HG02938 (cell line): ENCODE measurements around the gene TANC1.
"Not testable (repeated sequence)": the region's sequence is repeated elsewhere in the genome, so short reads cannot be mapped to it uniquely, and the experiment has no call there.

Experiments
- ATAC-seq: cut with Tn5 transposase; IDR thresholded peaks from one replicate; pipeline ENCODE4 v1.9.1; 2021; ENCODE audit warnings: mild to moderate bottlenecking, moderate library complexity; ENCODE audit not compliant: unreplicated experiment

The TANC1 gene

DNA sequence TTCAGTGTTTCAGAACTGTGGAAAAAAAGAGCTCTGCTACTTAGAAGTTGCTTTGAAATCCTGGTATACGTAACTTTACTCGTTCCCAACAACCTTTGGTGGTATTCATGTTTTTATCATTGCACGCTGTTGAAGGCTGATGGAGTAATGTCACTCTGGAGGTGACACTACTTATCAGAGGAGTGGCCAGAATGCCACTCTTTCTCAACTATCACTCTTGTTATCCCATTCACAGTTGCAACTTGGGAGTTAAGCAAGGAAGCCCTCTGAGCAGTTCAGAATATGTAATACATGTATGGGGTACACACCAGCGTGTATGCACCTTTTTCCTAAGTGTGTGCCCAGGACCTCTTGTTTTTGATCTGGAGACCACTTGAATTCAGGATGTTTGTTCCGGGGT is 53.6 kb downstream of the TANC1 start:
- no peak for ATAC-seq

DNA sequence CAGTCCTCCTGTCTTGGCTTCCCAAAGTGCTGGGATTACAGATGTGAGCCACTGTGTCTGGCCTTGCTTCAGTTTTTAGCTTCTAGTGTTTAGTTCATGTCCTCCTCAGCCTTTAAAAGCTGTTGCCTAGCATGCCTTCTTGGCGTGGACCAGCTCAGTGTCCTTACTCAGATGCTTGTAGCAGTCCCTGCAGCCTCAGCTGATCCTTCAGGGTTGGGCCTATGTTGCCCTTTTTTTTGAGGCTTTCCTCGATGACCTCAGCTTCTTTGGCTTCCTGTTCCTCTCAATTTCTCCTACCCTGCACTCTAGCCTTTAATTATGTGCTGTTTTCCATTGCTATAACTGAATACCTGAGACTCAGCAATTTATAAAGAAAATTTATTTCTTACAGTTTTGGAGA is 57.7 kb downstream of the TANC1 start:
- no peak for ATAC-seq

DNA sequence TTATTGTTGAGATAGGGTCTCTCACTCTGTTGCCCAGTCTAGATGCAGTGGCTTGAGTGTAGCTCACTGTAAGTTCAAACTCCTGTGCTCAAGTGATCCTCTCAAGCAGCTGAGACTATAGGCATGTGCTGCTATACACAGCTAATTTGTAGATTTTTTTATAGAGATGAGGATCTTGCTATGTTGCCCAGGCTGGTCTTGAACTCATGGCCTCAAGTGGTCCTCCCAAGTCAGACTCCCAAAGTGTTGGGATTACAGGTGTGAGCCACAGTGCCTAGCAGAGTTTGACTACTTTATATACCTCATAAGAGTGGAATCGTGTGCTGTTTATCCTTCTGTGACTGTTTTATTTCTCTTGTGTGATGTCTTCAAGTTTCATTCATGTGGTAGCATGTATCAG is 60.3 kb downstream of the TANC1 start:
- ATAC-seq, result no peak

DNA sequence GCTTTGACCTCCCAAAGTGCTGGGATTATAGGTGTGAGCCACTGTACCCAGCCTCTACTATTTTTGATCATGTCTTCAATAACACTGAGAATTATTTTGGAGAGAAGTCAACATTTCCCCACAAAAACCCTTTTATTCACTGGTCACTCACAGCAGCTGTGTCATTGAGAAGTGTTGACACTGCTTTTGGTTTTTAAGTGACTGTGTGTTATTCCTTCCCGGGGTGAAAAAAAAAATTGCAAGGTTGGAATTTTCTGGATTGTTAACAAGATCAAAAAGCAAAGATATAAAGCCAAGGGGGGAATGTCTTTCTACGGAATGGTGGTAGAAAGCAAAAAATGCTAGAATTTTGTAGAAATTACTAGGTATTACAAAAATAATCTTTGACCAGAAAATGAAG is 61.5 kb downstream of the TANC1 start:
- ATAC-seq, result no peak

DNA sequence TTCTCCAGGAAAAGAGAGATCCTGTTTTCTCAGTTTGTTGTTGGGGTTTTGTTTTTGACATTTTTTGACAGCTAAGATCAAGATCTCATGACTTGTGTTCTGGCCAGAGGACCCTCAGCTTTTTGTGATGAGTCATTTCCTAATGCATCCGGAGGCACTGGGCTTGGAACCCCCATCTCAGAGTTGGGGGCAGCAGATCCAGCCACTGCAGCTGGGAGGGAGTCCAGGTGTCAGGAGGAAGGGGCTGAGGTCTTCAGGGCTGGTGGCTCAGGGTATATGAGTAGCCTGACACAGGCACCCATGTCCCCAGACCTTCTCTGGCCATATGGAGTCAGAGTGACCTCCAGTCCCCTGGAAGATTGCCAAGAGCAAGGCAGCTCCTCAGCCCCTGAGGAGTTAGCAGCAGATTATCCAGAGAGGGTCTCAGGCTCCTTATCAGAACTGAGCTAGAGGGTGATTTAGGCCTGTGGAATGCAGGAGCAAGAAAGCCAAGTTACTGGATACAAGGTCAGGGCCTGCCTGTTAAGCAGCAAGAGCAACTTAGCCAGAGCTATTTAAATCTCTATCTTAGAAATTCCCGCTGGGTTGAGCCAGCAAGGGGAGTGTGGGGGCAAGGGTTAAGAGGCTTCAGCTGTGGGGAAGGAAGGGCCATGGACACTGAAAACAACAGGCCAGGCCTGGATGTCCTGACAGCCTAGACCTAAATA is 62.4 kb downstream of the TANC1 start:
- ATAC-seq, result no peak

DNA sequence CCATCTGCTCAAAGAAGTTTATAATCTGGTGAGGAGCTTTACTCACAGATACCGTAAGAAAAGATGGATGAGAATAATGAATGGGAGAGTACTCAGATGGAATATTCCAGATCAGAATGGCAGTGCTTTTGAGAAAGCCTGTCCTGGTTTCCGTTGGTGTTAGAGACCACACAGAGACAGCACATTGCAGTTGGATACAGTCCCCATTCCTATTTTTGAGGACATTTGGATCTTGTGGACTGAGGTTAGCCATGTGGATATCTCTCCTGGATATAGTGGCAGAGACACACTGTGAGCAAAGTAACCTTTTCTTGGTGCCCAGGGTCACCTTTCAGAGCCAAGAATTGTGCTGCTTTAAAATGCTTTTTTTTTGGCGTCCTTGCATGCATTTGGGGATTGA is 63.7 kb downstream of the TANC1 start:
- no peak for ATAC-seq

DNA sequence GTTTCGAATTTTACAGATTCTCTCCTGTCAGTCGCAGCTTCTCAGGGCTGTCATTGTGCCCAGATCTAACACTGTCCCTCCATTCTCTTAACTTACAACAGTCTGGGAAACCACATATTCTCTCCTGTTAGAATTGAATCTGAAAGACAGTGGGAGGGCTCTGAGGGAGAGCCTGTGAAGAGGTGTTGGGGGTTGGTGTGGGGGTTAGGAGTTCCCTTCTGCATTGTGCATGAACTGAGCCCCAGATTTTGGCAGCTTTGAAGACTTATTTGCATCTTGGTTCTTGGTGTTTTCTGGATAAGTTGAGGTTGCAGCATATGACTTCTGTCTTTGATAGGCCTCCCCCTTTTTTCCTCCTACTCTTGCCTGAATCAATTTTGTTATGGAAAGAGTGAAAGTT is 64.1 kb downstream of the TANC1 start:
- ATAC-seq, result no peak

DNA sequence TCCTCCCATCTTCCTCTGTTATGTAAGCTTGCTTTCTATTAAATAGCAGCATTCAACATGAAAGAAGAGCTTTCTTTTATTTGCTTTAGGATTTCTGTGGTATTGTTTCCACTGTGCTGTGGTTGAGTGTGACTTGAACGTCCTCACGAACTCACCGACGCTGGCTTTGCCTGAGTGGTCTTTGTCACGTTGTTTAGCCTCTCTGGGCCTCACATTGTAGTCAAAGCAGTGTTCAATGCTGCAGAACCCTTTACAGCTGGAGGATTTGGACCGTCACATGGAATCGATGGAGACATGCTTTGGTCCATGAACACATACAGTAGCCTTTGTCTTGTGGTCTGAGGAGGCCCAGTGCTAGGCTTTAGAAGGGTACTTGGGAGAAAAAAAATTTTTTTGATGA is 66.3 kb downstream of the TANC1 start:
- no peak for ATAC-seq

DNA sequence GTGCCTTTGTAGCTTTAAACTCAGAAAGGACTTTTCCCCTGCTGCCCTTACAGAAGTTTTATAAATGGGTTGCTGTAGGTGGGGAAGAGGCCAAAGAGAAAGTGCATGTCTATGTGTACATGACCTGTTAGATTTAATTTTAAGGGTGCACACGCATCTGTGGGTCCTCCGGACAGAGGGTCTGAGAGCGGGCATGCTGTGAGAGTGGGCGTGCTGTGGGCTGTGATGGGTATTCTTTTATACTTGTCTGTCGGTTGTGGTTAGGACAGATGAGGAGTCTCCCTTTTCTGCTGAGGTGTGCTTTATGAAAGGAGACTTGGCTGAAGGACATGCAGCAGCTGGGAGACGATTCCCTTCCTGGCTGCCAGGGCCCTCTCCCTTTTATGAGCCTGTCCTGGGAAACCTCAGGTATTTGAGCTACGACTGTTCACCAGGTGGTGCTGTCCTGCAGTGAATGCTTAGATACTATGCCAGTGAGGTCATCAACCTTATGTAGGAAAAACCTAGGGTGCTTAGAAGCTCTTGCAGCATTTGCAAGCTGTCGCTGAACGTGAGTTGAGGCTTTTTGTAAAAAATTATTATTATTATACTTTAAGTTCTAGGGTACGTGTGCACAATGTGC is 67.5 kb downstream of the TANC1 start:
- ATAC-seq, result no peak

DNA sequence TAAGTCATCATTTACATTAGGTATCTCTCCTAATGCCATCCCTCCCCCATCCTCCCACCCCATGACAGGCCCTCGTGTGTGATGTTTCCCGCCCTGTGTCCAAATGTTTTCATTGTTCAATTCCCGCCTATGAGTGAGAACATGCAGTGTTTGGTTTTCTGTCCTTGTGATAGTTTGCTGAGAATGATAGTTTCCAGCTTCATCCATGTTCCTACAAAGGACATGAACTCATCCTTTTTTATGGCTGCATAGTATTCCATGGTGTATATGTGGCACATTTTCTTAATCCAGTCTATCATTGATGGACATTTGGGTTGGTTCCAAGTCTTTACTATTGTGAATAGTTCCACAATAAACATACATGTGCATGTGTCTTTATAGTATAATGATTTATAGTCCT is 68.0 kb downstream of the TANC1 start:
- ATAC-seq, result not testable (repeated sequence)

DNA sequence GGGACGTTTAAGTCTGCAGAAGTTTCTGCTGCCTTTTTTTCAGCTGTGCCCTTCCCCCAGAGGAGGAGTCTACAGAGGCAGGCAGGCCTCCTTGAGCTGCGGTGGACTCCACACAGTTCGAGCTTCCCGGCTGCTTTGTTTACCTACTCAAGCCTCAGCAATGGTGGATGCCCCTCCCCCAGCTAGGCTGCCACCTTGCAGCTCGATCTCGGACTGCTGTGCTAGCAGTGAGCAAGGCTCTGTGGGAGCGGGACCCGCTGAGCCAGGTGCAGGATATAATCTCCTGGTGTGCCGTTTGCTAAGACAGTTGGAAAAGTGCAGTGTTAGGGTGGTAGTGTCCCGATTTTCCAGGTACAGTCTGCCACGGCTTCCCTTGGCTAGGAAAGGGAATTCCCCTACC is 72.9 kb downstream of the TANC1 start:
- ATAC-seq, result not testable (repeated sequence)

DNA sequence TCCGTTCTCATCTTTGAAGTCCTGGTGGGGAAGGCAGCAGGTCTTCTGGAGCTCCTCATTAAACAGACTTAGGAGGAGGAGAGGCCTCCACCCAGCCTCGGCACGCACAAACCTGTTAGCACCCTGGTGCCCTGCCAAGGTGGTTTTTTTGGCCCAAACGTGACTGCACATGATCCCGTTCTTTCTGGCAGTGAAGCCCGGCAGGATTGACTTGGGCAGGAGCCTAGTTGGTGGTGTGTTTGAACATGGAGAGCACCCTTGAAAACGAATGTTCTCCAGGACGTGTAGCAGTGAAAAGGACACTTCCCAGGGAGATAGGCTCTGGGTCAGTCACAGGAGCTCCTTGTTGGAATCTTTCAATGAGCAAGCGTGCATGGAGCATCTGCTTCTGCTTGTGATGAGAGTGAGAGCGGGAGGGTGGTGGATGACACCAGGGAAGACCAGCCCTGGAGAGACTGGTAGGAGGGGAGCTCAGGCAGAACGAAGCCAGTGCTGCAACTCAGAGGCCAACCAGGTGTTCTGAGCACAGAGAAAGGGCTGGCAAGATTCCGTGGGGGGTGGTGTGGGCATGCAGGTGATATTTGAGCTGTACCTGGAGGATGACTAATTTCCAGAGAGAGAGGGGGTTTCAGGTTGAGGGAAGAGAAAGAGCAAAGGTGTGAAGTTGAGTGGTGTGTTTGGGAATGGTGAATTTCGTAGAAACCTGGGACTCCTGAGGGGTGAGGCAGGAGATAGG is 73.8 kb downstream of the TANC1 start:
- ATAC-seq, result no peak

DNA sequence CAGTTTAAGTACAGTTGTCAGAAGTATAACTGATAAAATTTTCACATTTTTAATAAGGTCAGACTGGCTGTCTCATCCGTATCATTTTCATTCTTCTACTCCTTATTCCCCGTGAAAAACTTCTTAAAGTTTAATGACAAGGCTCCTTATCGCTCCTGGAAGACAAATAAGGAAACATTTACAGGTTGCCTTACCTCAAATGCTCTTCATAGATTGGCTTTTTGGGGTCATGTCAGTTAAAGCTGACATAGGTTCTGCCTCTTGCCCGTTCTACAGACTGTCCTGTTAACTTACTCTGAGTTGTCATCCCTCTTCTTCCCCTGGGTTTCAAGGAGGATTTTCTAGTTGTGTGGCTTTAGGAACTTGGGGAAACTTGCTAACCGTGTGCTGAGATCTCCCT is 75.3 kb downstream of the TANC1 start:
- no peak for ATAC-seq

DNA sequence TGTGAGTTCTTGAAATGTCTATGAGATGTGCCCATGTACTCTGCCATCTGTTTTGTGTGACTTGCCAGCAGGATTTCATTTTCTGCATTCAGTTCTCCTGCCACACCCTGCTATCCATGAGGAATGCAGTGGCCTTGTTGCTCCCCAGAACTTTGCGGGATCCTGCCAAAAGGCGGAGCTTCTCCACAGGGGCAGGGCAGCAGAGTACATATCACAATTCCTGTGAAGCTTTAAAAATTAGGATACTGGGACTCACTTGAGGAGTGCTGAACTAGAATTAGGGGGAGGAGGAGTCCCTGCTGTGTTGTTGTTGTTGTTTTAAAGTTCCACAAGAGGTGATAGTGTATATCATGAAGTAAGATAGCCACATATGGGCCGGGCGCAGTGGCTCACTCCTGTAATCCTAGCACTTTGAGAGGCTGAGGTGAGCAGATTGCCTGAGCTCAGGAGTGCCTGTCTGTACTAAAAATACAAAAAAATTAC is 76.4 kb downstream of the TANC1 start:
- ATAC-seq, result no peak

DNA sequence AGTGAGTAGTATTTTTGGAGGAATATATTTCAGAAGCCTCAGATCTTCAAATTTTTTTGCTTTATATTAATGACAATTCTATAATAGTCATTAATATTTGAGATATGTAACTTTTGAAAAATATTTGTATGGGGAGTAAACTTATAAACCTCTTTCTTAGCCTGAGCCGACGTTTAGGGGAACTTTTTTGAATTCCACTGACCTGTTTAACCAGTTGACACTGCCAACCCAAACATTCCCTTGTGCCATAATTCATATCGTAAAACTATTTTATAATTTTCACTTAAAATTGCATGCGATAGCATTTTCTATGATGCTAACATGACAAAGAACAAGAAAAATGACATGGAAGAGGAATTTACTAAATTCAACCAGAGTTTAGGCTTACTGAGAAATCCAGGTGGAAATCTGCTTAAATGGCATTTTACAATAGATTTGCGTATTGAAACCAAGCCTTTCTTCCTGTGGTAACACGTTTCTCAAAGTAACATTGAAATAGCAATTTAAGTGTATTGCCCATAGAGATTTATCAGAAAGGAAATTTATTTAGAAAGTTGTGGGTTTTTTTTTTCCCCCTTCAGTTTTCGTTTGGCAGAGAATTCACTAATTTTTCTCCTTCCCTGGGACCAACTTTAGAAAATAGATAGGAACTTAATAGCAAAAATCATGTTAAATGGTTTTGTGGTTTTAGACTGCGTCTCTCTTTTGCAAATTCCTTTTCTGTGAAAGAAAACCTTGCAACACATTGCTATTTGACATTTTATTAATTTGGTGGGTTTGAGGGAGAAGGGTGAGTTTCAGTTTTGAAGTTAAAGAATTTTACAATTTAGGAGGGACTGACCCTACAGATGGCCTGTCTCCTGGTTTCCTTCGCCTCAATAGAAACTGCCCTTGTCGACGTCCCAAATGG is 77.4 kb downstream of the TANC1 start:
- no peak for ATAC-seq

DNA sequence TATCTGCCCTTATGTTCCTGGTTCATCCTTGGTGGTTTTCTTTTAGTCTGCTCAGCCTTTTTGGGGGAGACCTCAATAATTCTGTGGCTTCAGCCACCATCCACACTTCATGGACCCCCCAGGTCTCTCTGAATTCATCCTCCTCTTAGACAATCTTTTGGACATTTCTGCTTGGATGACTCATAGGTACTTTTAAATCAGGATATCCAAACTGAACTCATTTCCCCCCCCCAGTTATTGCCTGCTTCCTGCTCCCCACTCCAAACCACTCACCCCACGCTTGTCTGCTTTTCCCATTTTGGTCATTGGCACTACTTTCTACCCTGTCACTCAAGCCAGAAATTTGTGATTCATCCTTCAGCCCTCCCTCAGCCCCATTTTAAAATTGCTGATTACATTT is 78.5 kb downstream of the TANC1 start:
- no peak for ATAC-seq

DNA sequence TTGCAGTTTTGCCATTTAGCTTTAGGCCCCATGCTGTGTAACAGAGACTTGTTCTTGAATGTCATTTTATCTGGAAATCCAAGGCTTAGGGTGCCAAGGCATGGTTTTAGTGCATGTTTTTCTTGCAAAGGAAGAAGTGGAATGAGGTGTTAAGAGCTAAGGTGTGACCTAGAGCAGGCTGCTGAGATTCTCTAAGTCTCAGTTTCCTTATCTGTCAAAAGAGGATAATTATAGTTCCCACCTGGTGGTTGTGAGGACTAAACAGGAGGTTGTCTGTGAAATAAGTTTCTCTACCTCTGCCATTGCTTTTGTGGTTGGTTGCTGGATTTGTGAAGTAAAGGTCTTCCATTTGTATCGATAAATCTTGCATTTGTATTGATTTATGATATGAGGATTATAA is 82.0 kb downstream of the TANC1 start:
- no peak for ATAC-seq

DNA sequence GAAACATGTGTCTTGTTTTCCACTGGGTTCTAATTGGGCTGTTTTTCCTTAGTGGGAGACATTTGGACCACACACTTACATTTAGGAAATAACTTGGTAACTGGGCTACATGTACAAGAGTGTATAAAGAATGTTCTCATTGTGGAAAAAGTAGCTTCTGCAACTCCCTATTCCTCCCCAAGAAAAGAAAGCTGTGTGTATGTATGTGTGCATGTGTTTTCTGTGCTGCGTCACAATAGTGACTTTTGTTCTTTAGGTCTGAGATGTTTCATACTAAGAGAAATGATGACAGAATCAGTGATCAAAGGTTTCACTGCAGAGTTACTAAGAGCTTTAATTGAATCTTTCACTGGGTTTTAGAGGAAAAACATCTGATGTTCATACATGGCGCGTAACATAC is 82.7 kb downstream of the TANC1 start:
- no peak for ATAC-seq

DNA sequence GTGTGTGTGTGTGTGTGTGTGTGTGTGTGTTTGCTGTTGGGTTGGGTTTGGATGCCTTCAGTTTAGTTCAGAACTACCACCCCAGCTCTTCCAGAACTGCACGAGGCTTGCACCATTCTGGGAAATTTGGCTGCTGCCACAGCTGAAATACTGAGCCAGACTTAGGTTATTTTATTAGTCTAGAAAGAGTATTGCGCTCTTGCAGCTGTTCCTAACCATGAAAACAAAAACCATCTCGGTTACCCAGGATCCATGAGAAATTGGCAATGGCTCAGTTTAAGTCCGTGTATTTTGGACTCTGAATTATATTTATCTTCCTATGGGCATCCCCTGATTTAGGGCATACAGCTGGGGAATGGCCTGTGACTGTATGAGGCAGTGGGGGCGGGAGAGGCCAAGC is 83.2 kb downstream of the TANC1 start:
- no peak for ATAC-seq

DNA sequence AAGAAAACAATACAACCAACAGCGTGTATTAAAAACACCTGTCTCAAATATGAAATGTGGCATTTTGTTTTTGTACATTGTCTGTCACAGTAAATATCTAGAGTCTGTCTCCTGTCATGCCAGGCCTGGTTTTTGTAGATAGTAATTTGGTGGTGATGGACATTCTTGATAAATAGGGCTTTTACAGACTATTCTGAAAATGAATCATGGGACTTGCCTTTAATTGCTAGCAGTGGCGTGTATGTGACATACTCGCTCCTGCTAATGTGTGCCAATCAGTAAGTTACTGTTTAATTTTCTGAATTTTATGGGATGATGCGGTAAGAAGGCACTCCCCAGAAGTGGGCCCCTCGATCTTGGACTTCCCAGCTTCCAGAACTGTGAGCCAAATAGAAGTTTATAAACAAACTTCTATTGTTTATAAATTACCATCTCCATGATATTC is 83.7 kb downstream of the TANC1 start:
- no peak for ATAC-seq
